GM18861 (cell line): ENCODE results near the gene HAGHL.
A peak's percentile ranks its signal among the peaks of the same experiment; 100 is the strongest.
"Not testable (repeated sequence)": the region's sequence is repeated elsewhere in the genome, so short reads cannot be mapped to it uniquely, and the experiment has no call there.

Experiments
- ATAC-seq: cut with Tn5 transposase; IDR thresholded peaks from one replicate; pipeline ENCODE4 v1.9.1; 2021; ENCODE audit not compliant: unreplicated experiment

HAGHL gene

DNA sequence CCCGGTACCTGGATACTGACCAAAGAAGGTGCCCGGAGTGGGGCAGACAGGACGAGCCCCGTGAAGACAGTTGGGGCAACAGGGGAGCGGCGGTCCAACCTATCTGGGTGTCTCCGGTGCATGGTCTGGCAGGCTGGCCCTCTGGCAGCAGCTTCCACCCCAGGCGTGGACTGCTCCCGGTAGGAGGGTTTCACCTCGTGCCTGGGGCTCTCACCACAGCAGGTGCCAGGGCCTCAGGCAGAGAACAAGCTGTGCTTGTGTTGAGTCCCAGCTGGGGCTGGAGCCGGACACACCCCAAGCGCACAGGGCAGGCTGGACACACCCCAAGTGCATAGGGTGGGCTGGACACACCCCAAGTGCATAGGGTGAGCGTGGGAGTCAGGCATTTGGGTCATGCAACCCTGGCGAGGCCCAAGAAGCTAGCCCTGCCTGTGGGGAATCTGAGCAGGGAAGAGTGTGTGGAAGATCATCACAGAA lies 19.8 kb upstream of the HAGHL start:
- ATAC-seq = no peak

DNA sequence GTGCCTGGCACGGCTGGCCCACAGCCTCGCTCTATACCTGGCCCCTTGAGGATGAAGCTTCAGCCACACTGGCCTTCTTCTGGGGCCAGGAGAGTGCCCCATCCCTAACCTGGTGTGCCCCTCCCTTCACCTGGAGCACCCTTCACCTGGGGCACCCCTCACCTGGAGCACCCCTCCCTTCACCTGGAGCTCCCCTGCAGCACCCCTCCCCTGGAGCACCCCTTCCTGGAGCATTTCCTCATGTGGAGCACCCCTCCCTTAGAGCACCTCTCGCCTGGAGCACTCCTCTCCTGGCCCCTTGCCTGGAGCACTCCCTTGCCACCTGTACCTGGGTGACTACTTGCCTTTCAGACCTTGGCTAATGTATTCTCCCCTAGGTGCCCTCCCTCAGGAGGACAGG lies 18.9 kb upstream of the HAGHL start:
- ATAC-seq = no peak

DNA sequence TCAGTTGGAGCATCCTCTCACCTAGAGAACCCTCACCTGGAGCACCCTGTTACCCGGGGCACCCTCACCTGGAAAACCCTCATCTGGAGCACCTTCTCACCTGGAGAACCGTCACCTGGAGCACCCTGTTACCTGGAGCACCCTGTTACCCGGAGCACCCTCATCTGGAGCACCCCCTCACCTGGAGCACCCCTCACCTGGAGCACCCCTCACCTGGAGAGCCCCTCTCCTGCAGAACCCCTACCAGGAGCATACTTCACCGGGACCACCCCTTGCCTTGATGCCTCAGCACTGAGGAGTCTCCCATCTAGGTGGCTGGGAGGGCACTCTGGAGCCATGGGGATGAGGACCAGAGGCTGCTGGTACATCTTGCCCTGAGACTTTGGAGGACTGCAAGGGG lies 17.9 kb upstream of the HAGHL start:
- ATAC-seq = no peak

DNA sequence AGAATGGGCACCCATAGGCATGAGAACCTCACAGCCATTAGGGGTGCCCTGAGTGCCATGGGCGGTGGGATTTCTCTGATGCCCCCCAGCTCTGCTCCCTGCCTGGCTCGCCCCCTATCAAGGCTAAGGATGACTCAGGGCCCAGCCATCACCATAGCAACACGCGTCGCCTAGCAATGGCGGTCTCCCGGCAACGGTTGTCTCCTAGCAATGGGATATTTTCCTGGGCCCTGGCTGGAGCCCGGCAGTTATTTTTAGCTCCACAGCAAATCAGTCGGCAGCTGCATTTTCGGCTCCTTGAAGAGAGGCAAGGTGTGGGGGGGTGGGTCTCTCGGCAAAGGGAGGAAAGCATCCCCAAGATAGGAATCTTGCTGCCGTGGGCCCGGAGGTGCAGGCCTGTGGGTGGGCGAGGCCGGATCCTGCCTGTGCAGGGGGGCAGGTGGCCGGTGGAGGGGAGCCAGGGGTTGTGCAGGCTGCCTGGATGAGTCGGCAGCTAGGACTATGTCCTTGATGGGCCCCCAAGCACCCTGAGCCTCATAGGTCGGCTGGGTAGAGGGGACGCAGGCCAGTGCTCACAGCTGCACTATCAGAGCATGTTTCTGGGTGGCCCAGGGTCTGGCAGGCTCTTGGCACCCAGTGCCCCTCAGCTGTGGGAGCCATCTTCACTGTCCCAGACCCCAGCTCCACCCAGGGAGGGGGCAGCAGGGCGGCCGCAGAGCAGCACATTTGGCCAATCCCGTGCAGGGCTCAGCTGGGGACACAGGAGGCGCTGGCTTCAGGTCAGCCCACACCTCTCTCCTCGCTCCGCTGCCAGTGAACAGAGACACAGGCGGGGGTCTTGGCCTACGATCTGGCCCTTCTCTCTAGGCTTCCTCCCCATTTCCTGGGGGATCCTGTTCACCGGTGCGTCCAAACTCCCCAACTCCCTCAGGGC lies 17.1 kb upstream of the HAGHL start:
- ATAC-seq = no peak

DNA sequence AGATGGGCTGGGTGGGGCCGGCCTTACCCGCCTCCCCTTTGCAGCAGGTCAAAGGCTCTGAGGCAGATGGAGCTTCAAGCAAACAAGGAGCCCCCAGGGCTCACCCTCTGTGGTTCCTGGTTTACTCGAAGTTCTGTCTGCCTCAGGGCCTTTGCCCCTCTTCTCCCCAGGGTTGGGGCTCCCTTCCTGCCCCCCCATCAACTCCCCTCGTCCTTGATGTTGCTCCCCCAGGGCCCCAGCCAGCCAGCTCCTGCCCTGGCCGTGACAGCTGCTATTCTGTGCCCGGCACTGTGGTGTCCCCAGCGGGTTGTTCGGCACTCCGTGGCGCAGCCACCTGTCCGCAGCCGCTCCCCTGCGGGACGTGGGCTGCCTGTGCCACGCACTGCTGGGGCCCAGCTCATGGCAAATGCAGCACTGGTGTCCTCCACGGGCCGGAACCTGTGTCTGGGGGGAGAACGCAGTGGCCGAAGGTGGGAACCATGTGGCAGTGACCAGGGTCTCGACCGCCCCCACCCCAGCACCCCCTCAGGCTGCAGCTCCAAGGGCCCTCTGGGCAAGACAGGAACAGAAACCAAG lies 16.3 kb upstream of the HAGHL start:
- ATAC-seq = no peak

DNA sequence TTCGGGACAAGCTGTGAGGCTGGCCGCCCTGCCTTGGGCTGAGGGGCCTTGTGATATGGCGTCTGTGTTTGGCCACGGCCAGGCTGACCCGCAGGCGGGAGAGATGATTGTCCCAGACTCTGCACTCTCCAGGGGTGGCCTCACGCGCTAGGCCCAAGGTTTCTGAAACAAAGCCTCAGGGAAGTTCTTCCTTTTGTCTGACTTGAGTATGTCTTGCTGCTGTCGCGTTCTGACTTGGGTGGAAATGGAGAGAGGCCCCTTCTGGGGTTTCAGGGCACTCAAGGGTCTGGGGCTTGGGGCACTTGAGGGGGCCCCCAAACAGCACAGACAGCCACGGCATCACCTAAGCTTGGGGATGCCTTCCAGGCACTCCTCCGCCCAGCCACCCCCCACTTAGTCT lies 15.8 kb upstream of the HAGHL start:
- ATAC-seq = no peak

DNA sequence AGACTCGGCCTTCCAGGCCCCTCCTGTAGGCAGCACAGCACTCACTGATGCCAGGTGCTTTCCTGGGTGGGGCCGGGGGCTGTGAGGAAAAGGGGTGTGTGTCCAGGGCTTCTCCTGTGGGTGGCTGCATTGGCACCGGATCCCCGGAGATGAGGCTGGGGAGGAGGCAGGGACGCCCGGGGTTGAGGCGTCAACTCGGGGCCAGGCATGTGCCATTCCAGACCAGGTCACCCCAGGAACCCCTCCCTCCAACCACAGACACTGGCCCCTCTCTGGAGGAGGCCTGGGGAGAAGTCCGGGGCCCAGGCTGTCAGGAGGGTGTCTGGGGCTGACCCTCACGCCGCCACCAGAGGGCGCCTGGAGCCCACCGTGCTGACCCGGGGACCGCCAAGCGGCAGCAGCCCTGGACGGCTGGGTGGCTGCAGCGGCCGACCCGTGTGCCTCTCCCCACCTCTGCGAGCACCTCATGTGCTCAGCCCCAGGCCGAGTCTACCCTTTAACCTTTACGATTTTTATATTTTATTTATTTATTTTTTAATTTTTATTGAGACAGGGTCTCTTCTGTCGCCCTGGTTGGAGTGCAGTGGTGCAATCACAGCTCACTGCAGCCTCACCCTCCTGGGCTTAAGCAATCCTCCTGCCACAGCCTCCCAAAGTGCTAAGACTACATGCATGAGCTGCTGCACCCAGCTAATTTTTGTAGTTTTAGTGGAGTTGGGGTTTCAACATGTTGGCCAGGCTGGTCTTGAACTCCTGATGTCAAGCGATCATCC lies 15.2 kb upstream of the HAGHL start:
- ATAC-seq = no peak

DNA sequence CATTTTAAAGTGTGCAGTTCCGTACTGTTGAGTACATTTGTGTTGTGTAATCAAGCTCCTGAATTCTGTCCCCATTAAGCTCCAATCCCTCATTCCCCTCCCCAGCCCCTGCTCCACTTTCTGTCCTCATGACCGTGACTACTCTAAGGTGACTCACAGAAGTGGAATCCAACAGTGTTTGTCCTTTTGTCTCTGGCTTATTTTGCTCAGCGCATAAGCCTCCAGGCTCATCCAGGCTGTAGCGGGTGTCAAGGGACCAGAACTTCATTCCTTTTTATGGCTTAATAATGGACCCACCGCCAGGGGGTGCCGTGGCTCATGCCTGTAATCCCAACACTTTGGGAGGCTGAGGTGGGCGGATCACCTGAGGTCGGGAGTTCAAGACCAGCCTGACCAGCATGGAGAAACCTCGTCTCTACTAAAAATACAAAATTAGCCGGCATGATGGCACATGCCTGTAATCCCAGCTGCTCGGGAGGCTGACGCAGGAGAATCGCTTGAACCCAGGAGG lies 14.1 kb upstream of the HAGHL start:
- not testable (repeated sequence) for ATAC-seq

DNA sequence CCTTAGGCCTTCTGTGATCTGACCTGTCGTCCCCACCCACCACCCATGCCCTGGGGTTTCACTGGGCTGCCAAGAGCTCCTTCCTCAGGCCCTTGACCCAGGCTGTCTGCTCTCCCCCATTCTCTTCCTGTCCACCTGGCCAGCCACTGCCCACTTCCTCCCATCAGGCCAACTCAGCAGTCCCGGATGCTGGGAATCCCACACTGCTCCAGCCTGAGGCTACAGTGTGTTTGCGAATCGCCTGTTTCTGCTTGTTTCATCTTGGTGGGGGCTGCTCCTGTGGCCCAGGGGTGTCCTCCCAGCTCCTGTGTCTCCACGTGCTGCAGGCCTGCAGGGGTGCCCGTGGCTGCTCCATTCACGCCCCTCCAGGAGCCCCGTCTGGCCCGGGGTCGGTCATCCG lies 12.8 kb upstream of the HAGHL start:
- ATAC-seq = no peak

DNA sequence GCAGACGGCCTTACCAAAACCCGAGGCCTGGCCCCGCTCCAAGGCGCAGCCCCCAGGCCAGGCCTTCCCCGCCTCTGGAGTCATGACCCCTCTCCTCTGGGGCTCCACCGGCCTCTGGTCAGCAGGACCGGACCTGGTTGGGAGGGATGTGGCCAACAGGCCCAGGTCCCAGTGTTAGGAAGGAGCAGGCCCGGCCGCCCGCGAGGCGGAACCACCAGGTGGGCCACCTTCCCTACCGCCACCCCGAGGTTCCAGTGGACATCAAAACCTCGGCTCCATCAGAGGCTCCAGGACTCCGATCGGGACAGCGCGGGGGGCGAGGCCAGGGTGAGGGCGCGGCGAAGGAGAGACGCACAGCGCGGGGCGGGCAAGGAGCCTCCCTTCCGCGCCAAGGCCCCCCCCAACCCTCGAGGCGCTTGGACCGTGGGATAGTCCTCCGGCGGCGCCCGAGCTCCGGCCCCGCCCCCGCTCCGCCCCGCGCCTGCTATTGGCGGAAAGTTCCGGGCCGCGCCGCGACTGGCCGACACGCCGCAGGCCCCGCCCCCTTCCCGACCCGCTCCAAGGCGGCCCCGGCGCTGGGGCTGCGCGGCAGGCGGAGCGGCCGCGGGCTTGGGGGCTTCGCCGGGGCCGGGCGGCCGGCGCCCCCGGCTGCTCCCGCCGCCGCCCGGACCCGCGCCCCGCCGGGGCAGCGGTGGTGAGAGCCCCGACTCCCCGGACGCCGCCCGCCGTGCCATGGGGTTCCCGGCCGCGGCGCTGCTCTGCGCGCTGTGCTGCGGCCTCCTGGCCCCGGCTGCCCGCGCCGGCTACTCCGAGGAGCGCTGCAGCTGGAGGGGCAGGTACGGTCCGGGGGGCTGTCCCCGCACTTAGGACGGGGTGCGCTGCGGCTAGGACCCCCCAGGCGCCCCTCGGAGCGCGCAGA lies 12.1 kb upstream of the HAGHL start, which contains the start of gene METRN:
Gene METRN, plus strand, starts transcription at position 561 of the 919 bp plus-strand sequence. Its CDS starts 172 bp downstream, at position 733.
- peak; percentile 50 for ATAC-seq

DNA sequence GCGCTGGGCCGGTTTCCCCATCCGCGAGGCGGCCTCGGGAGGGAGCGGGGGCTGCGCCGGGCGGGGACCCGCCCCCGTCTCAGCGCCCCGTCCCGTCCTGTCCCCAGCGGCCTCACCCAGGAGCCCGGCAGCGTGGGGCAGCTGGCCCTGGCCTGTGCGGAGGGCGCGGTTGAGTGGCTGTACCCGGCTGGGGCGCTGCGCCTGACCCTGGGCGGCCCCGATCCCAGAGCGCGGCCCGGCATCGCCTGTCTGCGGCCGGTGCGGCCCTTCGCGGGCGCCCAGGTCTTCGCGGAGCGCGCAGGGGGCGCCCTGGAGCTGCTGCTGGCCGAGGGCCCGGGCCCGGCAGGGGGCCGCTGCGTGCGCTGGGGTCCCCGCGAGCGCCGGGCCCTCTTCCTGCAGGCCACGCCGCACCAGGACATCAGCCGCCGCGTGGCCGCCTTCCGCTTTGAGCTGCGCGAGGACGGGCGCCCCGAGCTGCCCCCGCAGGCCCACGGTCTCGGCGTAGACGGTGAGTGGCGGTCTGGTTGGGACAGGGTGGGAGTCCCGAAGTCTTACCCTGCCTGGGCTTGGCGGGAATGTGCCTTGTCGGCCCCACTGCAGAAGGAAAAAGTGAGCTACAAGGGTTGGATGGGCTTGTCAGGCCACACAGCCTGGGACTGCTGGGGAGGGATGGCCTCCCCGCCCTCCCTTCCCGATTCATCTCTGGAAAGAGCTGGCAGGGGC lies 11.3 kb upstream of the HAGHL start:
- no peak for ATAC-seq

DNA sequence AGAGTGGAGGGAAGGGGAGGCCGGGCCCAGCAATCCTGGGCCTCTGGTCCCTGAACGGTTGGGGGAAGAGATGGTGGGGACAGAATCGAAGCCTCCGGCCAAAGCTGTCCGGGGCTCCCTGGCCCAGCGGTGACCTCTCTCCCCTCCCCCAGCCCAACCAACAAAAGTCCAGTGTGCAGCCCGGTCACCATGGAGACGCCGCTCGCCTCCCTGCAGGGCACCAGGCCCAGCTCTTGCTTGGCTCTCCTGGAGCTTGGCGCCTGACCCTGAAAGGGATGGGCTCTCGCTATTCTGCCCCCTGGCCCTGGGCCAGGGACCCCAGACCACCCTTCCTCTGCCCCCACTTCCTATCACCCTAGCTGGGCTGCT lies 10.7 kb upstream of the HAGHL start:
- ATAC-seq = no peak

DNA sequence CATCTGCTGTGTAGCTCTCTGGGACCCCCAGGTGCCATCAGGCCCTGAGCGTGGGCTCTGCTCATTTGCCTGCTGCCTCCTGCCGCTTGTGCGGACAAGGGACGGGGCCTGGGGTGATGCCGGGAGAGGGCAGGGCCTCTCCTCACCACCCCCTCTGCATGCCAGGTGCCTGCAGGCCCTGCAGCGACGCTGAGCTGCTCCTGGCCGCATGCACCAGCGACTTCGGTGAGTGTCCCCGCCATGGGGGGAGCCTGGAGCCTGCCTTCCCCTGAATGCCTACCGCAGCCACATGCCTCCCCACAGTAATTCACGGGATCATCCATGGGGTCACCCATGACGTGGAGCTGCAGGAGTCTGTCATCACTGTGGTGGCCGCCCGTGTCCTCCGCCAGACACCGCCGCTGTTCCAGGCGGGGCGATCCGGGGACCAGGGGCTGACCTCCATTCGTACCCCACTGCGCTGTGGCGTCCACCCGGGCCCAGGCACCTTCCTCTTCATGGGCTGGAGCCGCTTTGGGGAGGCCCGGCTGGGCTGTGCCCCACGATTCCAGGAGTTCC lies 10.1 kb upstream of the HAGHL start:
- no peak for ATAC-seq

DNA sequence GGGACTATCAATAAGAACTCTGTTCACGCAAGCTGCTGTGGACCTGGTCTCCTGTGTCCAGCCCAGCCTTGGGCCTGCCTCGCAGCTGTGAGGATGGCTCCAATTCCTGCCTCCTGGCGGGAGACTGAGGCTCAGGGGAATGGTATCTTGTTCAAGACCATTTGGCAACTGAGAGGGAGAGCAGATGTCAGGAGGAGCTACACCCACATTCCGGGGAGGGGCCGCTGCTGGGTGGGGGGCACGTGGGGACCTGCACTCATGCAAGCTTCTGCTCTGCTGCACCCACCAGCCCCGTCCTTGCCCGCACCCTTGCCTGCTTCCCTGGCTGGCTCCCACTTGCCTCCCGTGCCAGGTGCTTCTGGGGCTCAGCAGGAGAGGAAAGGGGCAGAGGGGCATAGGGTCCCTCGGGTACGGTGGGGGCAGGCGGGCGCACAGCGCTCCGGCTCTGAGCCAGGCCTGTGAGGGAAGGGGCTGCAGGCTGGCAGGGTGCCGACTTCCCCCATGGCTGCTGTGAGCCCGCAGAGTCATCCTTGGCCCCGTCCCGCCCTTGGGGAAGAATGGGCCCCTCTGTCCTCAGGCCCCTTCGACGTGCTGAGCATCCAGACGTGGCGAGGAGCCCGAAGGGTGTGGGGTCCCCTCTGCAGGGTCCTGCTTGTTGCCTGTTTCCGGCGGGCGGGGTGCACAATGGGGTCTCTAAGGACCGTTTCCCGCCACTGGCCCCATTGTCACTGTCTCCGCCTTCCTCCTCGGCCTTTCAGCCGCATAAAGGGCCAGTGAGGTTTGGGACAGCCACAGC lies 9.3 kb upstream of the HAGHL start:
- no peak for ATAC-seq

DNA sequence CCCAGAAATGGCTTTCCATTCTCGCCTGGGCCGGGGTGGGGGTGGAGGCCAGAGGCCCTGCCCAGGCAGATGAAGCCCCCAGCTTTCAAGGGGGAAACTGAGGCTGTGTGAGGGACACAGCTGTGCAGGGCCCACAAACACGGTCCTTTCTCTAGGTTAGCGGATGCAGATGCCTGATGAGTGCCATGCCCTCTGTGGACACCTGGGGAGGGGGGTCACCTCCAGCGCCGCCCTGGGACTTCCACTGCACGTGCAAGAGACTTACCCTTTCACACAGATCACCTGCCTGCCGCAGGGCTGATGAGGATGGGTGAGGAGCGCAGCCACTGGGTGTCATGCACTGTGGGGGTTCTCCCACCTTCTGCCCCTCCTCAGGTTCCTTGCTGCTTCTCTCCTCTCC lies 8.5 kb upstream of the HAGHL start:
- no peak for ATAC-seq

DNA sequence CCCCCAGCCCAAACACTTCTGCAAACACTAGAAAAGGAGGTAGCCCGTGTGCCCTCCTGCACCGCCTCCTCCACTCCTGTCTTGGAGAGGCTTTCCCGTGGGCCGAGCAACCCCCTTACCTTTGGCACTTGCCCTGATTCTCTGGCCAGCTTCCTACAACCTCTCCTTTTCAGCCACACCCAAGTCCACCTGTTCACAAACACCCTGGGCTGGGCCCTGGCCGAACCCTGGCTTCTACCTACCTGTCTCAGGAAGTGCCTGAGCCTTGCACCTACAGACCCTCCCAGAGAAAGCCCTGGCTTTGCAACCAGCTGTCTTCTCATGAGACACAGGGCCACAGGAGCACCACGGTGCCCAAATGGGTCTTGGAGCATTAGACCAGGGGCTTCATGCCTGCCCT lies 8.0 kb upstream of the HAGHL start:
- no peak for ATAC-seq

DNA sequence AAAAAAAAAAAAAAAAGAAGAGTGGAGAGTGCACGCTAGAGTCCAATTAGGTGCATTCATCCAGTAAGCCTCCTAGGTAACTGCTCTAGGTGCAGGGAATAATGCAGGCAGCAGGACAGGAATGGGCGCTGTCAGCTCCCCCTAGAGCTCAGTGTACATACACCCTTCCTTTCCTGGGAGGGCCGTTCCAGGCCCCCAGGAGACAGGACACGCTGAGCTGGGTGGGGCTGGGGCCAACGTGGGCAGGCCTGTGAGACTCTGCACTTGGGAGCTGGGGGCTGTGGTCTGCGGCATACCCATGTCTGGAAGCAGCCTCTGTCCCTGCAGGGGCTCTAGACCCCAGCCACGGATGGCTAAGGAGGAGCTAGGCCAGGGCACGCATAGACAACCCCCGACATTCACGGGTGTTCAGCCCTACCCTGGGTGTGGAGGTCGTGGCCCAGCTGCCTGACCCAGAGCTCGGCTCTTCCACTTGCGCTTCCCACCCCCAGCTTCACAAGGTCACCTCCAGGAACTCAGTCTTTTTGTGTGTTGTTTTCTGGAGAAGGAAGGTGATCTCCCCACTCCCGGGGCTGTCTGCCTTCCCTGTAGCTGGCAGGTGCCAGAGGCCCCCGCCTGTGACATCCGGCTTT lies 7.0 kb upstream of the HAGHL start:
- ATAC-seq = no peak

DNA sequence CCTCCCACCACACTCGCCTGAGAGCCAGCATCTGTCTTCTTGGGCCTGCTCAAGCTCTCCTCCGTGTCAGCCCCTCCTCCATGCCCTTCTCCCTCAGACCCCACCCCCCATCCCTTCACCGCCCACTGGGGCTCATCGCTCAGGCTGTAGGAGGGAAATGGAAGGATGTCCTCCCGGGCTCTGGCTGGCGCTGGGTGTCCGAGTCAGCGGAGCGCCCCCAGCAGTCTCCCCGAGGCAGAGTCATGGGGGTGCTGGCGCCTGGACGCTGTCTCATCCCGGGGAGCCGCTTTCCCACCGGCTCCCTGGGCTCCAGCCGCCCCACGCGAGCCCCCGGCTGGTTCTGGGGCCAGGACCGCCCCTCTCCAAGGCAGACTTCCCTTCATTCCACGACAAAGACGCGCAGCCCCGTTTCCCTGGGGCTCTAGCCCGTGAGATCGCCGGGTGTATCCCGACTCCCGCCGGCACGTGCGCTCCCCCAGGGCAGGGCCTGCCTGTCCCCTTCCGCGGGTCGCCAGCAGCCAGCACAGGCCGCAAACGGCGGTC lies 6.4 kb upstream of the HAGHL start:
- ATAC-seq = peak; percentile 10
